ENCODE data around the gene SULT2B1. TPM values are rescaled to one million over a fixed set of nuclear protein-coding genes. Genes with fewer than 3 reads are reported as not detected.

The SULT2B1 gene
- total RNA-seq, 1 experiment from 2014 or later, result not detected

- Mint-ChIP-seq H3K27ac (ENCODE audit: low read depth, unreplicated experiment) (no peak overlapping the region), H3K4me3 (ENCODE audit: unreplicated experiment) (no peak overlapping the region), H3K36me3 (ENCODE audit: insufficient read depth, unreplicated experiment) (peaks cover 7% of the 10 kb centered on the region), H3K4me1 (ENCODE audit: insufficient read depth, unreplicated experiment) (peaks cover 15% of the 10 kb centered on the region), H3K9me3 (ENCODE audit: unreplicated experiment) (no peaks in the 10 kb centered on the region), H3K27me3 (ENCODE audit: insufficient read depth, unreplicated experiment) (peaks cover 10% of the 10 kb centered on the region)
- TF ChIP-seq CTCF (IDR thresholded peaks at IDR 0.05; ENCODE audit: unreplicated experiment), result no peak
- ChIA-PET CTCF (no interaction called here), POLR2A (interaction anchor here (0.6 kb wide), 1 partner anchor 170 kb away, joined by 4 read pairs; no protein-coding TSS in a partner anchor)
- BruUV-seq (replicated peaks), result no TSS peak
- no peak for DNase-seq (ENCODE audit: unreplicated experiment)
- intact Hi-C loops (cut with micrococcal nuclease), result no loop called here
These were observed 87.8 kb downstream of the SULT2B1 start for GRCh38 chr19:48639483-48640375.

GRCh38 chr19:48641850-48642249, 89.9 kb downstream of the SULT2B1 start:
- no peak for DNase-seq (ENCODE audit: unreplicated experiment)
- CTCF ChIA-PET, result interaction anchor here (0.7 to 1.4 kb wide), 2 partner anchors 134 to 201 kb away, joined by 3 to 7 read pairs; no protein-coding TSS in a partner anchor
- H3K4me1 Mint-ChIP-seq (ENCODE audit: insufficient read depth, unreplicated experiment), result peaks cover 24% of the 10 kb centered on the region
- no peak overlapping the region for H3K4me3 Mint-ChIP-seq (ENCODE audit: unreplicated experiment)
- POLR2A ChIA-PET, result interaction anchor here (1.4 kb wide), 1 partner anchor 23 kb away, joined by 5 read pairs; the partner anchor contains the start of genes RPL18 and SPHK2
- H3K27me3 Mint-ChIP-seq (ENCODE audit: insufficient read depth, unreplicated experiment), result peaks cover 10% of the 10 kb centered on the region
- H3K27ac Mint-ChIP-seq (ENCODE audit: low read depth, unreplicated experiment), result no peak overlapping the region
- TF ChIP-seq CTCF (IDR thresholded peaks at IDR 0.05; ENCODE audit: unreplicated experiment), result no peak
- H3K36me3 Mint-ChIP-seq (ENCODE audit: insufficient read depth, unreplicated experiment), result peaks cover 7% of the 10 kb centered on the region
- intact Hi-C loops (cut with micrococcal nuclease), result no loop called here
- no TSS peak for BruUV-seq (replicated peaks)
- H3K9me3 Mint-ChIP-seq (ENCODE audit: unreplicated experiment), result no peaks in the 10 kb centered on the region

DNA sequence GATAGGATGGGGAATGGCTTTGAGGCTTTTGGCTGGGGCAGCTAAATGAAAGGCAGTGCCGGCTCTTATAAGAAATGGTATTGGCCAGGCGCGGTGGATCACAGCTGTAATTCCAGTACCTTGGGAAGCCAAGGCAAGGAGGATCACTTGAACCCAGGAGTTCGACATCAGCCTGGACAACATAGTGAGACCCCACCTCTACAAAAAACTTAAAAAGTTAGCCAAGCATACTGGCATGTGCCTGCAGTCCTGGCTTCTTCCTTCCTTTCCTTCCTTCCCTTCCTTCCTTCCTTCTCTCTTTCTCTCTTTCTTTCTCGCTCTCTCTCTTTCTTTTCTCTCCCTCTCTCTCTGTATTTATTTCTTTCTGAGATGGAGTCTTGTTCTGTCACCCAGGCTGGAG, 90.9 kb downstream of the SULT2B1 start:
- POLR2A ChIA-PET, result interaction anchor here (0.9 to 1.4 kb wide), 3 partner anchors 24 to 96 kb away, joined by 3 to 5 read pairs (median 4); partner anchors contain the start of genes RPL18 and SPHK2
- intact Hi-C loops (cut with micrococcal nuclease), result no loop called here

More for the DNA sequence above, 90.9 kb downstream of the SULT2B1 start:
- Mint-ChIP-seq H3K27me3 (ENCODE audit: insufficient read depth, unreplicated experiment) (peaks cover 10% of the 10 kb centered on the region), H3K36me3 (ENCODE audit: insufficient read depth, unreplicated experiment) (peaks cover 1% of the 10 kb centered on the region), H3K27ac (ENCODE audit: low read depth, unreplicated experiment) (no peak overlapping the region), H3K4me3 (ENCODE audit: unreplicated experiment) (no peak overlapping the region), H3K9me3 (ENCODE audit: unreplicated experiment) (no peaks in the 10 kb centered on the region), H3K4me1 (ENCODE audit: insufficient read depth, unreplicated experiment) (peaks cover 28% of the 10 kb centered on the region)
- CTCF ChIA-PET, result interaction anchor here (0.7 to 1.4 kb wide), 3 partner anchors 46 to 200 kb away, joined by 4 to 7 read pairs (median 4); no protein-coding TSS in a partner anchor
- DNase-seq (ENCODE audit: unreplicated experiment), result no peak
- no TSS peak for BruUV-seq (replicated peaks)
- no peak for TF ChIP-seq CTCF (IDR thresholded peaks at IDR 0.05; ENCODE audit: unreplicated experiment)

Data from MCF 10A (cell line).